Spleen (tissue), 11 donors: ENCODE results near the gene SLC22A4. TPM values are rescaled to one million over a fixed set of nuclear protein-coding genes. Genes with fewer than 3 reads are reported as not detected.

Experiments used
- DNase-seq: peaks from one replicate; pipeline ENCODE4 v3.0.0-alpha.2; 2020
- H3K27ac ChIP-seq, 8 donors: fragments of 200-600 bp; sonication (generic) in 7 of 8; 1 replicate in 4 of 8; 2 replicates in 4 of 8; pipeline versions ENCODE4 v1.5.0 to v1.8.0; 2016 to 2021; ENCODE audit warnings: inconsistent platforms in 4 of 8, mild to moderate bottlenecking in 4 of 8, moderate library complexity in 1 of 8
- H3K27me3 ChIP-seq, 7 donors: fragments of 200-600 bp; sonication (generic) in 6 of 7; replicated peaks in 1 of 7; 1 replicate in 4 of 7; 2 replicates in 3 of 7; pipeline versions ENCODE4 v1.5.0 to v1.8.0; 2016 to 2021; ENCODE audit warnings: inconsistent platforms in 3 of 7, mild to moderate bottlenecking in 1 of 7
- H3K36me3 ChIP-seq, 6 donors: fragments of 200-600 bp; sonication (generic) in 5 of 6; 1 replicate in 4 of 6; 2 replicates in 2 of 6; pipeline versions ENCODE4 v1.5.0 to v1.8.0; 2016 to 2021; ENCODE audit warnings: inconsistent platforms in 2 of 6
- H3K4me1 ChIP-seq, 6 donors: fragments of 200-600 bp; sonication (generic) in 5 of 6; 1 replicate in 3 of 6; 2 replicates in 3 of 6; pipeline versions ENCODE4 v1.5.0 to v1.8.0; 2016 to 2021; ENCODE audit warnings: inconsistent platforms in 3 of 6
- H3K4me3 ChIP-seq, 8 donors: fragments of 200-600 bp; sonication (generic) in 7 of 8; 1 replicate in 4 of 8; 2 replicates in 4 of 8; pipeline versions ENCODE4 v1.5.0 to v1.8.0; 2016 to 2021; ENCODE audit warnings: inconsistent platforms in 4 of 8, mild to moderate bottlenecking in 4 of 8, moderate library complexity in 2 of 8
- H3K9me3 ChIP-seq, 8 donors: fragments of 200-600 bp; sonication (generic) in 7 of 8; 1 replicate in 4 of 8; 2 replicates in 4 of 8; pipeline versions ENCODE4 v1.5.0 to v1.8.0; 2016 to 2021; ENCODE audit warnings: inconsistent platforms in 4 of 8
- POLR2A ChIP-seq, 3 donors: fragments of 450-650 bp; IDR thresholded peaks; one replicate each; pipeline ENCODE4 v1.5.1; 2017; ENCODE audit warnings: antibody characterized with exemption in 3 of 3, mild to moderate bottlenecking in 1 of 3
- POLR2AphosphoS5 ChIP-seq, 3 donors: sonication (generic); formaldehyde crosslinking; IDR thresholded peaks; one replicate each; pipeline ENCODE4 v1.5.1; 2017; ENCODE audit warnings: antibody characterized with exemption in 3 of 3
- WGBS, 5 donors: extraction: QIAGEN DNeasy Blood & Tissue Kit in 3 of 5; methylation state at CpG; one replicate each; pipeline versions ENCODE4 v1.1.5 to v1.1.7; 2013 to 2018; 5-methylcytosine and 5-hydroxymethylcytosine counted together
- intact Hi-C: fragments of 100-400 bp; cut with DNase I; formaldehyde crosslinking; loops from one replicate; pipeline ENCODE4 v1.15.0; 2023; ENCODE audit warnings: low total_unique reads
- polyA plus RNA-seq, 3 donors: library from polyadenylated mRNA; stranded (reverse); fragments of 200-250 nt; gene quantifications; one replicate each; pipeline ENCODE4 v1.2.1, GENCODE V29; 2013
- total RNA-seq, 7 donors: library from RNA; depleted of rRNA in 3 of 7; stranded (reverse); fragments of >200 nt in 3 of 7; fragmentation: NEBNext Ultra II Directional in 4 of 7; extraction: Animal tissue kit (Norgen Biotek cat#: 25700) in 4 of 7; gene quantifications; one replicate each; pipeline versions ENCODE4 v1.1.0 to v1.2.1, GENCODE V29; 2016 to 2021
- TF ChIP-seq, protein P1 (sequence below), 11 experiments: fragments of 200-600 bp in 7 of 11; fragments of 450-650 bp in 4 of 11; sonication (generic) in 4 of 11; IDR thresholded peaks in 8 of 11; conservative IDR thresholded peaks in 3 of 11; 1 replicate in 7 of 11; 2 replicates in 4 of 11; pipeline versions ENCODE4 v1.4.0 to v1.8.0; 2016 to 2021; ENCODE audit warnings: antibody characterized with exemption in 11 of 11, inconsistent platforms in 4 of 11, mild to moderate bottlenecking in 1 of 11
- donor health status: healthy with polysubstance abuse.
- donor health status: DM: no; HTN: no; CAD: no; lungs with moderate emphysema.
- donor health status: DM: no; HTN: no; CAD: no.
- donor health status: Bipolar disorder and iron deficiency.
- donor health status: healthy.
- donor health status: DM: no; HTN: no; CAD: no.
- donor health status: DM: yes; HTN: yes; CAD: no.

Gene SLC22A4
- total and polyA plus RNA-seq, 10 donors, result 0.47 to 25.1 (median 8.5) TPM

DNA sequence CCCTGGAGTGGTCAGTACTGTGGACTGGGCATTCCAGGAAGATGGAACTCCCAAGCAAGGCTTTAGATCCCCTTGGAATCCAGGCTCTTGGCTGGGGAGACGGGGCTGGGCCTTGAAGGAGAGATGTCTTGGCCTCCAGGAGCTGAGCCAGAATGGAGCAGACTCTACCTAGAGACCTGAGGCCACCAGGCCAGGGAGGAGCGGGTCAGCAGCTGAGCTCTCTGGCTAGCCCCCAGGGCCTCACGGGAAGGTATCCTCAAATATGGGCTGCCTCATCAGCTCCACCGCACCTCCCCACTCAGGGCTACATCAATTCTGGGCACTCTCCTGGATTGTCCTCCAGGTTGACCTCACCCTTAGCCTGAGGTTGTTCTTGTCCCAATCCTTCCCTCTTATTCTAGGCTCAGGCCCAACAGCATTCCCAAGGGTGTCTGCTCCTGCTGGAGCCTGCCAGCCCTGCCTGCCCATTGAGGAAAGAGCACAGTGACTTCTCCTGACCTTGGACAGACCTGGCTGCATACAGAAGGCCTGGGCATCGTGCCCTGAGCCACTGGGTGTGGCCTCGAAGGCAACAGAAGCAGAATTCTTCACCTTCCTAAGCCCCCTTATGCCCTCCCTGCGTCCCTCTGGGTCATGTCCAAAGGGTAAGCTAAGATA lies 39.7 kb upstream of the SLC22A4 start:
- DNase-seq, result peak; percentile 43
- no peak overlapping the region for H3K27ac ChIP-seq
- H3K36me3 ChIP-seq, result no peaks in the 10 kb centered on the region
- H3K4me1 ChIP-seq, result peaks cover 0 to 15% (median 8%) of the 10 kb centered on the region in 6 donors
- peaks cover 0 to 26% (median 14%) of the 10 kb centered on the region in 7 donors for H3K27me3 ChIP-seq
- H3K9me3 ChIP-seq, result no peaks in the 10 kb centered on the region
- TF ChIP-seq, protein P1, sequence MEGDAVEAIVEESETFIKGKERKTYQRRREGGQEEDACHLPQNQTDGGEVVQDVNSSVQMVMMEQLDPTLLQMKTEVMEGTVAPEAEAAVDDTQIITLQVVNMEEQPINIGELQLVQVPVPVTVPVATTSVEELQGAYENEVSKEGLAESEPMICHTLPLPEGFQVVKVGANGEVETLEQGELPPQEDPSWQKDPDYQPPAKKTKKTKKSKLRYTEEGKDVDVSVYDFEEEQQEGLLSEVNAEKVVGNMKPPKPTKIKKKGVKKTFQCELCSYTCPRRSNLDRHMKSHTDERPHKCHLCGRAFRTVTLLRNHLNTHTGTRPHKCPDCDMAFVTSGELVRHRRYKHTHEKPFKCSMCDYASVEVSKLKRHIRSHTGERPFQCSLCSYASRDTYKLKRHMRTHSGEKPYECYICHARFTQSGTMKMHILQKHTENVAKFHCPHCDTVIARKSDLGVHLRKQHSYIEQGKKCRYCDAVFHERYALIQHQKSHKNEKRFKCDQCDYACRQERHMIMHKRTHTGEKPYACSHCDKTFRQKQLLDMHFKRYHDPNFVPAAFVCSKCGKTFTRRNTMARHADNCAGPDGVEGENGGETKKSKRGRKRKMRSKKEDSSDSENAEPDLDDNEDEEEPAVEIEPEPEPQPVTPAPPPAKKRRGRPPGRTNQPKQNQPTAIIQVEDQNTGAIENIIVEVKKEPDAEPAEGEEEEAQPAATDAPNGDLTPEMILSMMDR (IDR thresholded peaks at IDR 0.05 in 8 of 11, conservative IDR thresholded peaks at IDR 0.05 in 3 of 11), result no peak
- TF ChIP-seq POLR2AphosphoS5 (IDR thresholded peaks at IDR 0.05), result no peak
- TF ChIP-seq POLR2A (IDR thresholded peaks at IDR 0.05), result no peak
- intact Hi-C loops, result no loop called here
- WGBS, 5 donors, result 52 to 91% (median 74%) methylated on average over 4 to 7 of the region's 7 CpGs
- no peak overlapping the region for H3K4me3 ChIP-seq

DNA sequence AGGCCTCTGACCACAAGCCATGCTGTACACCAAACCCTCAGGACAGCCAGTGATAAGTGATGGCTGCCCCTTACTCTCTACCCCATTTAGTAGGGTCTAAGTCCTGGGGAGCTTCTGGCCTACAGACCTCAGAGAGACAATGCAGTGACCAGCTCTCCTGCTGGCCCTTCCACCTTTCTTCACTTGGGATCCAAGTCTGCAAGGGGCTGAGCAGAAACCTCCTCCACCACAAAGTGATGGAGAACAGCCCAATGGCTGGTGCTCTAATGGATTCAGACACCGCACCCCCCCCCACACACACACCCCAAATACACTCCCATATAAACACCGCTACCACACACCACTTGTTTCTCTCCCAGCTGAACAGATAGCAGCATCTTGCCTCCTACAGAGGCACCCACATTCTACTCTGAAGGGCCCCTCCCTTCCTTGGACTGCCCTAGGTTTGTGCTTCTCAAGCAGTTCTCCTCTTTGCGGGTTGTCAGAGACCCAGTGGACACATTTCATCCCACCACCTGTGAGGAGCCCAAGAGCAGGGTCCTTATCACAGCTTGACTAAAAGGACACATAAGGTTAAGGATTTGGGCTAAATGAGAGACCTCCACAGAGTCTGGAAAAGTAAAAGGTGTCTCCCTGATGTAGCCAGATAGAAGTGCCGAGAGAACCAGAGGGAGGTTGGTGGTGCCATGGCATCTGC lies 38.0 kb upstream of the SLC22A4 start:
- no peak overlapping the region for H3K4me3 ChIP-seq
- peaks cover 0 to 26% (median 14%) of the 10 kb centered on the region in 7 donors for H3K27me3 ChIP-seq
- no peaks in the 10 kb centered on the region for H3K9me3 ChIP-seq
- intact Hi-C loops, result no loop called here
- no peak overlapping the region for H3K27ac ChIP-seq
- 95 to 98% (median 96%) methylated on average over 4 of the region's 4 CpGs for WGBS, 5 donors
- H3K36me3 ChIP-seq, result no peaks in the 10 kb centered on the region
- peaks cover 0 to 29% (median 8%) of the 10 kb centered on the region in 6 donors for H3K4me1 ChIP-seq
- TF ChIP-seq, protein P1 (IDR thresholded peaks at IDR 0.05 in 8 of 11, conservative IDR thresholded peaks at IDR 0.05 in 3 of 11), result no peak
- no peak for TF ChIP-seq POLR2A (IDR thresholded peaks at IDR 0.05)
- no peak for TF ChIP-seq POLR2AphosphoS5 (IDR thresholded peaks at IDR 0.05)
- peak; percentile 16 for DNase-seq

DNA sequence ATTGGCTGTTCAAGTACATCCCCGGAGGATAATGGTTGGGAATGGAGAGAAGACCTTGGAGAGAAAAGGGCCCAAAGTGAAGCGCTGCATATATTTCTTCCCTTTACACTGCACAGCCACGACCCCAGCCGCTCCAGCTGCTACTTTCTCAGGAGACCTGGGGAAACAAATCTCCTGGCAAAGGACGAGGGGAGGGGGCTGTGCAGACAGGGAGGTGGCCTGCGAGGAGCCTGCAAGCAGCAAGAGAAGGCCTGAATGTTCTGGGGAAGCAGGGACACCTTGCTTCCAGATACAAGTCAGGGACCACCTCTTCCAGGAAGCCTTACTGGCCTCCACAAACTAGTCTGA lies 37.4 kb upstream of the SLC22A4 start:
- Histone ChIP-seq H3K27me3 (peaks cover 0 to 26% (median 14%) of the 10 kb centered on the region in 7 donors), H3K36me3 (no peaks in the 10 kb centered on the region), H3K4me1 (peaks cover 0 to 29% (median 8%) of the 10 kb centered on the region in 6 donors), H3K9me3 (no peaks in the 10 kb centered on the region), H3K27ac (peak overlapping the region in 4 of 8 donors; percentile 60 to 77 (median 76)), H3K4me3 (peak overlapping the region in 5 of 8 donors; percentile 2 to 63 (median 32))
- 85 to 94% (median 92%) methylated on average over 6 of the region's 6 CpGs for WGBS, 5 donors
- no peak for DNase-seq
- intact Hi-C loops, result no loop called here
- TF ChIP-seq POLR2A (IDR thresholded peaks at IDR 0.05), result no peak

DNA sequence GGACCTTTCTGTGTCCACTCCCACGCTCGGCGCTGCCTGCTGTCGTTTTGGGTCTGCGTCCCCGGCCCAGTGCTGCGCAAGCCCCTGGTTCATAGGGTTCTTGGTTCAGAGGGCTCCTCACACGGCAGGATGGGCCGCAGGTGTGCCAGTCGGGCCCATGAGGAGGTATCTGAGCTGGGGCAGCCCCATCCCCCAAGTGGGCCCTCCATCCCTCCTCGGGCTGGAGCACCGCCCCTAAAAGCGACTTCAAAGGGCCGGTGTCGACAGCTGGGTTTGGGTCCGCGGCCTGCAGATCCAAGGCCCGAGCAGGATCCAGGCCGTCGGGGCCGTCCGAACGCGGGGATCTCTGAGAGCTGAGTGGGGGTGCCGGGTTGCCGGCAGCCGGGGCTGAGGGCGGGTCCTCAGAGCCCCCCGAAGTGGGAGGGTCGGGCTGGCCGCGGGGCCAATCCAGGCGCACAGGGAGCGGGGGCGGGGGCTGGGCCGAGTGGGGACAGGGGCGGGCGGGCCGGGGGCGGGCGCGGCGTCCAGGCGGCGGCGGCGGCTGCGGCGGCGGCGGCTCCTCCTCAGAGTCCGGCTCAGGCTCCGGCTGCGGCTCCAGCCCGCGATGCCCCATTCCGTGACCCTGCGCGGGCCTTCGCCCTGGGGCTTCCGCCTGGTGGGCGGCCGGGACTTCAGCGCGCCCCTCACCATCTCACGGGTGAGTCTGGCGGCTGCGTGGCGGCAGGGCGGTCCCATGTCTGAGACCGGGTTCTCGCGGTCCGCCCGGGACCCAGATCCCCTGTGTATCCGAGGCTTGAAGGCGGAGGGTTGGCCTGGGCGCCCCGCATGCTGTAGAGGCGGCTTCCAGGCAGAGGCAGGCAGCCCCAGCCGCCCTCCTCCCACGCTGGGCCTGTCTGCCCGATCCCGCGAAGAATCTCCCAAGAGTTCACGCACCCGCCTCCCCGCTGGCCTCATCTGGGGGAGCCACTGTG lies 36.8 kb upstream of the SLC22A4 start, which contains the start of gene PDLIM4:
PDLIM4 (plus strand) TSS at position 566 of the 971 bp plus-strand sequence; CDS start at position 605, 39 bp downstream.
- TF ChIP-seq POLR2A (IDR thresholded peaks at IDR 0.05) (no peak), POLR2AphosphoS5 (IDR thresholded peaks at IDR 0.05) (peak in 2 of 3 donors; percentile 48 to 50)
- TF ChIP-seq, protein P1 (IDR thresholded peaks at IDR 0.05 in 8 of 11, conservative IDR thresholded peaks at IDR 0.05 in 3 of 11), result no peak
- Histone ChIP-seq H3K9me3 (no peaks in the 10 kb centered on the region), H3K36me3 (no peaks in the 10 kb centered on the region), H3K4me3 (peak within 1 kb of the TSS; percentile 17 to 63 (median 28)), H3K27ac (peak within 1 kb of the TSS in 7 of 8 donors; percentile 60 to 77 (median 74)), H3K27me3 (peaks cover 0 to 26% (median 14%) of the 10 kb centered on the region in 7 donors), H3K4me1 (peaks cover 0 to 29% (median 8%) of the 10 kb centered on the region in 6 donors)
- DNase-seq, result peak; percentile 65
- intact Hi-C loops, result no loop called here
- WGBS, 5 donors, result 26 to 63% (median 29%) methylated on average over 22 to 88 of the region's 88 CpGs
